ENCODE measurements around the gene PPP2R5C.

The PPP2R5C gene

GRCh38 chr14:101845496-101845895 is 84.0 kb downstream of the PPP2R5C start:
- Histone ChIP-seq H3K4me3 (IDR thresholded peaks at IDR 0.05; ENCODE audit: insufficient read depth, low read depth, low read length) (no peak overlapping the region), H3K79me2 (ENCODE audit: insufficient read depth, low read depth) (peaks cover 74% of the 10 kb centered on the region), H3K27me3 (ENCODE audit: insufficient read depth, low read depth) (no peaks in the 10 kb centered on the region), H3K4me1 (ENCODE audit: low read depth, poor library complexity, severe bottlenecking) (peaks cover 61% of the 10 kb centered on the region), H2AFZ (ENCODE audit: low read depth) (no peak overlapping the region), H3K27ac (no peak overlapping the region), H4K20me1 (ENCODE audit: insufficient read depth) (no peaks in the 10 kb centered on the region), H3K36me3 (ENCODE audit: insufficient read depth) (no peaks in the 10 kb centered on the region), H3K9ac (no peak overlapping the region), H3K4me2 (no peak overlapping the region)
- TF ChIP-seq CTCF (conservative IDR thresholded peaks at IDR 0.05; ENCODE audit: low read depth, low read length): no peak

- Histone ChIP-seq H3K79me2 (ENCODE audit: insufficient read depth, low read depth) (peaks cover 74% of the 10 kb centered on the region), H3K27me3 (ENCODE audit: insufficient read depth, low read depth) (no peaks in the 10 kb centered on the region), H4K20me1 (ENCODE audit: insufficient read depth) (no peaks in the 10 kb centered on the region), H2AFZ (ENCODE audit: low read depth) (no peak overlapping the region), H3K27ac (no peak overlapping the region), H3K4me1 (ENCODE audit: low read depth, poor library complexity, severe bottlenecking) (peaks cover 65% of the 10 kb centered on the region), H3K4me3 (IDR thresholded peaks at IDR 0.05; ENCODE audit: insufficient read depth, low read depth, low read length) (no peak overlapping the region), H3K4me2 (no peak overlapping the region), H3K36me3 (ENCODE audit: insufficient read depth) (no peaks in the 10 kb centered on the region), H3K9ac (no peak overlapping the region)
- no peak for TF ChIP-seq CTCF (conservative IDR thresholded peaks at IDR 0.05; ENCODE audit: low read depth, low read length)
Observed at GRCh38 chr14:101845896-101846295, 84.4 kb downstream of the PPP2R5C start.

- no peak for TF ChIP-seq CTCF (conservative IDR thresholded peaks at IDR 0.05; ENCODE audit: low read depth, low read length)
- no peaks in the 10 kb centered on the region for H3K36me3 ChIP-seq (ENCODE audit: insufficient read depth)
- H4K20me1 ChIP-seq (ENCODE audit: insufficient read depth): no peaks in the 10 kb centered on the region
- no peak overlapping the region for H2AFZ ChIP-seq (ENCODE audit: low read depth)
- no peak overlapping the region for H3K27ac ChIP-seq
- H3K9ac ChIP-seq: no peak overlapping the region
- H3K4me3 ChIP-seq (IDR thresholded peaks at IDR 0.05; ENCODE audit: insufficient read depth, low read depth, low read length): no peak overlapping the region
- H3K4me2 ChIP-seq: no peak overlapping the region
- peaks cover 59% of the 10 kb centered on the region for H3K4me1 ChIP-seq (ENCODE audit: low read depth, poor library complexity, severe bottlenecking)
- H3K79me2 ChIP-seq (ENCODE audit: insufficient read depth, low read depth): peaks cover 96% of the 10 kb centered on the region
- no peaks in the 10 kb centered on the region for H3K27me3 ChIP-seq (ENCODE audit: insufficient read depth, low read depth)
Observed at GRCh38 chr14:101849125-101849524, 87.6 kb downstream of the PPP2R5C start.

- Histone ChIP-seq H3K27ac (no peak overlapping the region), H3K4me1 (ENCODE audit: low read depth, poor library complexity, severe bottlenecking) (peaks cover 54% of the 10 kb centered on the region), H2AFZ (ENCODE audit: low read depth) (no peak overlapping the region), H3K4me2 (no peak overlapping the region), H3K27me3 (ENCODE audit: insufficient read depth, low read depth) (no peaks in the 10 kb centered on the region), H4K20me1 (ENCODE audit: insufficient read depth) (no peaks in the 10 kb centered on the region), H3K4me3 (IDR thresholded peaks at IDR 0.05; ENCODE audit: insufficient read depth, low read depth, low read length) (no peak overlapping the region), H3K9ac (no peak overlapping the region), H3K36me3 (ENCODE audit: insufficient read depth) (no peaks in the 10 kb centered on the region), H3K79me2 (ENCODE audit: insufficient read depth, low read depth) (peaks cover 93% of the 10 kb centered on the region)
- TF ChIP-seq CTCF (conservative IDR thresholded peaks at IDR 0.05; ENCODE audit: low read depth, low read length): no peak
Observed at GRCh38 chr14:101849640-101850039, 88.1 kb downstream of the PPP2R5C start.
